ENCODE results near the gene SYDE2.
A peak's percentile ranks its signal among the peaks of the same experiment; 100 is the strongest.
"Not testable (repeated sequence)": the region's sequence is repeated elsewhere in the genome, so short reads cannot be mapped to it uniquely, and the experiment has no call there.

Gene SYDE2

DNA sequence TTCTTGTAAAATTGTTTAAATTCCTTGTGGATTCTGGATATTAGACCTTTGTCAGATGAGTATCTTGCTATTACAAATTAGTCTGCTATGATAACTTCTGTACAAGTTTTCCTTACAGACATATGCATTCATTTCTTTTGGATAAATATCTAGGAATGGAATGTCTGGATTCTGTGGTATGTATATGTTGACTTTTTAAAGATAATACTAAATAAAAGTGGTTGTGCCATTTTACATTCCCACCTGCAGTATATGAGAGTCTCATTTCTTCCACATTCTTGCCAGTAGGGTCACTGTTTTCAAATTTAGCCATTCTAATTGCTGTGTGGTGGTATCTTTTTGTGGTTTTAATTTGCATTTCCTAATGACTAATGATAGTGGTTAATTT lies 53.9 kb downstream of the SYDE2 start:
- H3K4me2 ChIP-seq (ENCODE audit: low read depth, low read length), result no peak overlapping the region
- H3K36me3 ChIP-seq (replicated peaks; ENCODE audit: insufficient read depth, low read length), result no peaks in the 10 kb centered on the region
- H4K20me1 ChIP-seq (ENCODE audit: insufficient read depth, low read length), result no peaks in the 10 kb centered on the region
- DNase-seq, result peak; percentile 13
- no peaks in the 10 kb centered on the region for H3K4me1 ChIP-seq (ENCODE audit: low read length)
- TF ChIP-seq, protein P1, sequence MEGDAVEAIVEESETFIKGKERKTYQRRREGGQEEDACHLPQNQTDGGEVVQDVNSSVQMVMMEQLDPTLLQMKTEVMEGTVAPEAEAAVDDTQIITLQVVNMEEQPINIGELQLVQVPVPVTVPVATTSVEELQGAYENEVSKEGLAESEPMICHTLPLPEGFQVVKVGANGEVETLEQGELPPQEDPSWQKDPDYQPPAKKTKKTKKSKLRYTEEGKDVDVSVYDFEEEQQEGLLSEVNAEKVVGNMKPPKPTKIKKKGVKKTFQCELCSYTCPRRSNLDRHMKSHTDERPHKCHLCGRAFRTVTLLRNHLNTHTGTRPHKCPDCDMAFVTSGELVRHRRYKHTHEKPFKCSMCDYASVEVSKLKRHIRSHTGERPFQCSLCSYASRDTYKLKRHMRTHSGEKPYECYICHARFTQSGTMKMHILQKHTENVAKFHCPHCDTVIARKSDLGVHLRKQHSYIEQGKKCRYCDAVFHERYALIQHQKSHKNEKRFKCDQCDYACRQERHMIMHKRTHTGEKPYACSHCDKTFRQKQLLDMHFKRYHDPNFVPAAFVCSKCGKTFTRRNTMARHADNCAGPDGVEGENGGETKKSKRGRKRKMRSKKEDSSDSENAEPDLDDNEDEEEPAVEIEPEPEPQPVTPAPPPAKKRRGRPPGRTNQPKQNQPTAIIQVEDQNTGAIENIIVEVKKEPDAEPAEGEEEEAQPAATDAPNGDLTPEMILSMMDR (IDR thresholded peaks at IDR 0.05; ENCODE audit: low read length), result no peak; the same call in 1 of the 2 replicates
- TF ChIP-seq EZH2 (optimal IDR thresholded peaks at IDR 0.05; ENCODE audit: low read depth, low read length), result no peak
- no peak for TF ChIP-seq EZH2phosphoT487 (IDR thresholded peaks at IDR 0.05; ENCODE audit: low read length)
- H3K27me3 ChIP-seq (replicated peaks; ENCODE audit: insufficient read depth, low read length), result no peaks in the 10 kb centered on the region
- H3K9ac ChIP-seq (ENCODE audit: low read length), result no peak overlapping the region
- H3K4me3 ChIP-seq (ENCODE audit: low read length), result no peak overlapping the region
- H3K27ac ChIP-seq (ENCODE audit: low read length), result no peak overlapping the region
- H3K9me3 ChIP-seq (replicated peaks; ENCODE audit: insufficient read depth, low read length), result no peaks in the 10 kb centered on the region
- H2AFZ ChIP-seq (ENCODE audit: low read length), result no peak overlapping the region
- no peaks in the 10 kb centered on the region for H3K79me2 ChIP-seq (ENCODE audit: low read length)
- no peaks in the 10 kb centered on the region for H3K9me2 ChIP-seq (replicated peaks; ENCODE audit: insufficient read depth, low read length)
- no peaks in the 10 kb centered on the region for H3F3A ChIP-seq (ENCODE audit: insufficient read depth, low read length)

DNA sequence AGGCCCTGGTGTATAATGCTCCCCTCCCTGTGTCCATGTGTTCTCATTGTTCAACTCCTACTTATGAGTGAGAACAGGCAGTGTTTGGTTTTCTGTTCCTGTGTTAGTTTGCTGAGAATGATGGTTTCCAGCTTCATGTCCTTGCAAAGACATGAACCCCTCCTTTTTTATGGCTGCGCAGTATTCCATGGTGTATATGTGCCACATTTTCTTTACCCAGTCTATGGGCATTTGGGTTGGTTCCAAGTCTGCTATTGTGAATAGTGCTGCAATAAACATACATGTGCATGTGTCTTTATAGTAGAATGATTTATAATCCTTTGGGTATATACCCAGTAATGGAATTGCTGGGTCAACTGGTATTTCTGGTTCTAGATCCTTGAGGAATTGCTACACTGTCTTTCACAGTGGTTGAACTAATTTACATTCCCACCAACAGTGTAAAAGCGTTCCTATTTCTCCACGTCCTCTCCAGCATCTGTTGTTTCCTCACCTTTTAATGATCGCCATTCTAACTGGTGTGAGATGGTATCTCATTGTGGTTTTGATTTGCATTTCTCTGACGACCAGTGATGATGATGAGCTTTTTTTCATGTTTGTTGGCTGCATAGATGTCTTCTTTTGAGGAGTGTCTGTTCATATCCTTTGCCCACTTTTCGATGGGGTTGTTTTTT lies 54.4 kb downstream of the SYDE2 start:
- H3K27ac ChIP-seq (ENCODE audit: low read length); DNase-seq; H3K4me3 ChIP-seq (ENCODE audit: low read length); H3K4me1 ChIP-seq (ENCODE audit: low read length); H3K4me2 ChIP-seq (ENCODE audit: low read depth, low read length); H3K9ac ChIP-seq (ENCODE audit: low read length); H3K9me2 ChIP-seq (replicated peaks; ENCODE audit: insufficient read depth, low read length); H3K36me3 ChIP-seq (replicated peaks; ENCODE audit: insufficient read depth, low read length); H2AFZ ChIP-seq (ENCODE audit: low read length); H3K9me3 ChIP-seq (replicated peaks; ENCODE audit: insufficient read depth, low read length); H4K20me1 ChIP-seq (ENCODE audit: insufficient read depth, low read length); H3K79me2 ChIP-seq (ENCODE audit: low read length); H3K27me3 ChIP-seq (replicated peaks; ENCODE audit: insufficient read depth, low read length); H3F3A ChIP-seq (ENCODE audit: insufficient read depth, low read length): not testable (repeated sequence)

DNA sequence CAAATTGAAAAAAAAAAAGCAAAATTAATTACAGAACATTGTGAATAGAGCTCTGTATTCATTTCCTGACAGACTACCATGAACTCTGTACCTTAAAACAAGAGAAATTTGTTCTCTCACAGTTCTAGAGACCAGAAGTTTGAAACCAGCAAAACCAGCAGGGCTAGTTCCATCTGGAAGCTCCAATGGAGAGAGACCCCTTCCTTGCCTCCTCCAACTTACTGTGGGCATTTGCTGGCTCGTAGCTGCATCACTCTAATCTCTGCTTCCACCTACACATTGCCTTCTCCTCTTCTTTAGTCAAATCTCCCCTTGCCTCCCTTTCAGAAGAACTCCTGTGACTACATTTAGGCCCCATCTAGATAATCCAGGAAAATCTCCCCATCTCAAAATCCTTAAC lies 56.5 kb downstream of the SYDE2 start:
- Histone ChIP-seq H4K20me1 (ENCODE audit: insufficient read depth, low read length) (no peaks in the 10 kb centered on the region), H2AFZ (ENCODE audit: low read length) (no peak overlapping the region), H3K4me2 (ENCODE audit: low read depth, low read length) (no peak overlapping the region)

DNA sequence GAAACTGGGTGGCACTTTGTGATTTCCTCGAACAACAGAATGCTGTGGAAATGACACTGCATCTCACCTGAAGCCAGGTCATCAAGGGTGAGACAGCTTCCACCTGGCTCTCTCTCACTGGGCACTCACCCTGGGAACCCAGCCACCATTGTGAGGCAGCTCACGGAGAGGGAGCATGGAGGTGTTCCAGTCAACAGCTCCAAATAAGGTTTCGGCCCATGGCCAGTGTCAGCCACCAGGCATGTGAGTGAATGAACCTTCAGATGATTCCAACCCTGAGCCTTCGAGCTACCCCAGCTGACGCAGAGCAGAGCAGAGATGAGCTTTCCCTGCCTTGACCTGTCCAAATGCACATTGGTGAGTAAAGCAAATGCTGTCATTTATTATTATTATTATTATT lies 58.1 kb downstream of the SYDE2 start:
- Histone ChIP-seq H3K9me2 (replicated peaks; ENCODE audit: insufficient read depth, low read length) (no peaks in the 10 kb centered on the region), H3K4me3 (ENCODE audit: low read length) (no peak overlapping the region), H3K27ac (ENCODE audit: low read length) (no peak overlapping the region), H3K4me1 (ENCODE audit: low read length) (no peaks in the 10 kb centered on the region), H4K20me1 (ENCODE audit: insufficient read depth, low read length) (no peaks in the 10 kb centered on the region), H3K79me2 (ENCODE audit: low read length) (no peaks in the 10 kb centered on the region), H3K36me3 (replicated peaks; ENCODE audit: insufficient read depth, low read length) (no peaks in the 10 kb centered on the region), H3K9ac (ENCODE audit: low read length) (no peak overlapping the region), H3K4me2 (ENCODE audit: low read depth, low read length) (no peak overlapping the region), H2AFZ (ENCODE audit: low read length) (no peak overlapping the region), H3F3A (ENCODE audit: insufficient read depth, low read length) (no peaks in the 10 kb centered on the region), H3K9me3 (replicated peaks; ENCODE audit: insufficient read depth, low read length) (no peaks in the 10 kb centered on the region), H3K27me3 (replicated peaks; ENCODE audit: insufficient read depth, low read length) (no peaks in the 10 kb centered on the region)
- no peak for DNase-seq
- TF ChIP-seq, protein P1 (IDR thresholded peaks at IDR 0.05; ENCODE audit: low read length), result no peak
- no peak for TF ChIP-seq EZH2 (optimal IDR thresholded peaks at IDR 0.05; ENCODE audit: low read depth, low read length)
- TF ChIP-seq EZH2phosphoT487 (IDR thresholded peaks at IDR 0.05; ENCODE audit: low read length), result no peak

More for the DNA sequence above, 56.5 kb downstream of the SYDE2 start:
- H3K4me3 ChIP-seq (ENCODE audit: low read length), result no peak overlapping the region
- no peaks in the 10 kb centered on the region for H3K9me2 ChIP-seq (replicated peaks; ENCODE audit: insufficient read depth, low read length)
- H3K27me3 ChIP-seq (replicated peaks; ENCODE audit: insufficient read depth, low read length), result no peaks in the 10 kb centered on the region
- H3K9ac ChIP-seq (ENCODE audit: low read length), result no peak overlapping the region
- no peaks in the 10 kb centered on the region for H3K9me3 ChIP-seq (replicated peaks; ENCODE audit: insufficient read depth, low read length)
- H3K27ac ChIP-seq (ENCODE audit: low read length), result no peak overlapping the region
- TF ChIP-seq, protein P1 (IDR thresholded peaks at IDR 0.05; ENCODE audit: low read length), result no peak
- TF ChIP-seq EZH2phosphoT487 (IDR thresholded peaks at IDR 0.05; ENCODE audit: low read length), result no peak
- TF ChIP-seq EZH2 (optimal IDR thresholded peaks at IDR 0.05; ENCODE audit: low read depth, low read length), result no peak
- no peak for DNase-seq
- no peaks in the 10 kb centered on the region for H3K4me1 ChIP-seq (ENCODE audit: low read length)
- H3K36me3 ChIP-seq (replicated peaks; ENCODE audit: insufficient read depth, low read length), result no peaks in the 10 kb centered on the region
- no peaks in the 10 kb centered on the region for H3K79me2 ChIP-seq (ENCODE audit: low read length)
- H3F3A ChIP-seq (ENCODE audit: insufficient read depth, low read length), result no peaks in the 10 kb centered on the region

DNA sequence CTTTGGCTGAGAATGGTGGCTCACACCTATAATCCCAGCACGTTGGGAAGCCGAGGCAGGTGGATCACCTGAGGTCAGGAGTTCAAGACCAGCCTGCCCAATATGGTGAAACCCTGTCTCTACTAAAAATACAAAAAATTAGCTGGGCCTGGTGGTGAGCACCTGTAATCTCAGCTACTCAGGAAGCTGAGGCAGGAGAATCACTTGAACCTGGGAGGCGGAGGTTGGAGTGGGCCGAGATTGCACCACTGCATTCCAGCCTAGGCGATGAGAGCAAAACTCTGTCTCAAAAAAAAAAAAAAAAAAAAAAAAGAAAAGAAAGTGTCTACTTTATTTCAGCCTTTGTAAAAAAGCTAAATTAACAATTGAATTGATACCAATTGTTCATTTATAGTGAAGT lies 62.4 kb downstream of the SYDE2 start:
- not testable (repeated sequence) for H2AFZ ChIP-seq (ENCODE audit: low read length); H4K20me1 ChIP-seq (ENCODE audit: insufficient read depth, low read length); H3K4me3 ChIP-seq (ENCODE audit: low read length); H3K27ac ChIP-seq (ENCODE audit: low read length); DNase-seq; H3K4me1 ChIP-seq (ENCODE audit: low read length); H3K27me3 ChIP-seq (replicated peaks; ENCODE audit: insufficient read depth, low read length); H3K36me3 ChIP-seq (replicated peaks; ENCODE audit: insufficient read depth, low read length); H3K79me2 ChIP-seq (ENCODE audit: low read length); H3K9me2 ChIP-seq (replicated peaks; ENCODE audit: insufficient read depth, low read length); H3K9me3 ChIP-seq (replicated peaks; ENCODE audit: insufficient read depth, low read length); H3K4me2 ChIP-seq (ENCODE audit: low read depth, low read length); H3F3A ChIP-seq (ENCODE audit: insufficient read depth, low read length); H3K9ac ChIP-seq (ENCODE audit: low read length)

All from MM.1S (cell line).